Measurements from ENCODE around the gene REXO4. TPM values are rescaled to one million over a fixed set of nuclear protein-coding genes. Genes with fewer than 3 reads are reported as not detected.

The REXO4 gene
- polyA plus RNA-seq, 1 donor (not counting 4 experiments of a cell fraction or from before 2014, with no cell fraction given): 21.5 TPM

DNA sequence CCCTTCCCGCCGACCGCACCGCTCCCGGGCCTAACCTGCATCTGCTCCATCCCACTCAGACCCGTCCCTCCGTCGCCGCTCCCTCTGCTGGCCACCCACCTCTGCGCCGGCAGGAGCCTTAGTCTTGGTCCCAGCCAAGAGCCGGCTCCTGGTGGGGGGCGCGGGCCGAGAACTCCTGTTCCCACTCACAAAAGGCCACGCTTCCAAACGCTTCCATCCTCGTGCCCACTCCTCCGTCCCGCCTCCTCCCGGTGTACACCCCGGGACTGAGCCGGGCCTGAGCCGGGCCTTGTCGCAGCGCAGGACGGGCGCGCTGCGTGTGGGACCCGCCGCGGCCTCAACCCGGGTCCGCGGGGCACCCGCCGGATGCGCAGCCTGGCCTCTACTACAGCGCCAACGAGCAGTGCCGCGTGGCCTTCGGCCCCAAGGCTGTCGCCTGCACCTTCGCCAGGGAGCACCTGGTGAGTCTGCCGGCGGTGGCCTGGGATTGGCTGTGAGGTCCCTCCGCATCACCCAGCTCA lies 11.9 kb upstream of the REXO4 start:
- H3K79me2 ChIP-seq (ENCODE audit: control insufficient read depth, insufficient read depth, low read length): no peaks in the 10 kb centered on the region
- no peaks in the 10 kb centered on the region for H3K4me1 ChIP-seq (ENCODE audit: control insufficient read depth, extremely low read depth, insufficient read depth, low read length)
- DNase-seq (ENCODE audit: low read depth, low spot score) (no peak), FAIRE-seq (no peak)
- H3K9me3 ChIP-seq (ENCODE audit: control insufficient read depth, low read depth, low read length): no peaks in the 10 kb centered on the region
- H4K20me1 ChIP-seq (ENCODE audit: control insufficient read depth, extremely low read depth, insufficient read depth, low read length): no peaks in the 10 kb centered on the region
- H3K9ac ChIP-seq (ENCODE audit: control insufficient read depth, extremely low read depth, insufficient read depth, low read length): no peak overlapping the region
- H3K27me3 ChIP-seq (ENCODE audit: control insufficient read depth, extremely low read depth, insufficient read depth, low read length): peaks cover 19% of the 10 kb centered on the region
- no peak overlapping the region for H3K27ac ChIP-seq (ENCODE audit: control insufficient read depth, insufficient read depth, low read length)
- peak in 2 of 3 experiments; percentile 24 to 50 for TF ChIP-seq CTCF (optimal IDR thresholded peaks at IDR 0.05 in 1 of 3, IDR thresholded peaks at IDR 0.05 in 1 of 3, conservative IDR thresholded peaks at IDR 0.05 in 1 of 3; ENCODE audit: extremely low read depth in 1 of 3, insufficient read depth in 2 of 3, low read length in 3 of 3)
- no peak for TF ChIP-seq EZH2 (IDR thresholded peaks at IDR 0.05; ENCODE audit: low read length)
- no peak overlapping the region for H2AFZ ChIP-seq (ENCODE audit: control insufficient read depth, low read length)
- no peak overlapping the region for H3K4me3 ChIP-seq (ENCODE audit: control insufficient read depth in 2 of 3, extremely low read depth in 1 of 3, insufficient read depth in 2 of 3, low read depth in 1 of 3, low read length in 3 of 3)
- dilution Hi-C loops (cut with MboI; ENCODE audit: extremely low pct_ligation_motif_present, low sequenced_read_pairs): no loop called here
- no peaks in the 10 kb centered on the region for H3K9me1 ChIP-seq (ENCODE audit: control insufficient read depth, extremely low read depth, insufficient read depth, low read length)
- no peak overlapping the region for H3K4me2 ChIP-seq (ENCODE audit: control insufficient read depth, extremely low read depth, insufficient read depth, low read depth, low read length)
- no peaks in the 10 kb centered on the region for H3K36me3 ChIP-seq (ENCODE audit: control insufficient read depth in 2 of 2, extremely low read depth in 1 of 2, insufficient read depth in 2 of 2, low read length in 2 of 2)

- Histone ChIP-seq H3K9me1 (ENCODE audit: control insufficient read depth, extremely low read depth, insufficient read depth, low read length) (no peaks in the 10 kb centered on the region), H3K4me3 (ENCODE audit: control insufficient read depth in 2 of 3, extremely low read depth in 1 of 3, insufficient read depth in 2 of 3, low read depth in 1 of 3, low read length in 3 of 3) (no peak overlapping the region), H2AFZ (ENCODE audit: control insufficient read depth, low read length) (no peak overlapping the region), H3K27ac (ENCODE audit: control insufficient read depth, insufficient read depth, low read length) (no peak overlapping the region), H3K79me2 (ENCODE audit: control insufficient read depth, insufficient read depth, low read length) (no peaks in the 10 kb centered on the region), H3K4me1 (ENCODE audit: control insufficient read depth, extremely low read depth, insufficient read depth, low read length) (no peaks in the 10 kb centered on the region), H4K20me1 (ENCODE audit: control insufficient read depth, extremely low read depth, insufficient read depth, low read length) (no peaks in the 10 kb centered on the region), H3K27me3 (ENCODE audit: control insufficient read depth, extremely low read depth, insufficient read depth, low read length) (peaks cover 19% of the 10 kb centered on the region), H3K36me3 (ENCODE audit: control insufficient read depth in 2 of 2, extremely low read depth in 1 of 2, insufficient read depth in 2 of 2, low read length in 2 of 2) (no peaks in the 10 kb centered on the region), H3K9me3 (ENCODE audit: control insufficient read depth, low read depth, low read length) (no peaks in the 10 kb centered on the region), H3K9ac (ENCODE audit: control insufficient read depth, extremely low read depth, insufficient read depth, low read length) (no peak overlapping the region), H3K4me2 (ENCODE audit: control insufficient read depth, extremely low read depth, insufficient read depth, low read depth, low read length) (no peak overlapping the region)
- FAIRE-seq: no peak
- dilution Hi-C loops (cut with MboI; ENCODE audit: extremely low pct_ligation_motif_present, low sequenced_read_pairs): no loop called here
- DNase-seq (ENCODE audit: low read depth, low spot score): no peak
- TF ChIP-seq EZH2 (IDR thresholded peaks at IDR 0.05; ENCODE audit: low read length) (no peak), CTCF (optimal IDR thresholded peaks at IDR 0.05 in 1 of 3, IDR thresholded peaks at IDR 0.05 in 1 of 3, conservative IDR thresholded peaks at IDR 0.05 in 1 of 3; ENCODE audit: extremely low read depth in 1 of 3, insufficient read depth in 2 of 3, low read length in 3 of 3) (no peak)
Observed at GRCh38 chr9:133429214-133429613, 11.4 kb upstream of the REXO4 start.
